AG04449 (cell line): ENCODE measurements around the gene CYFIP2.

Experiments
- CTCF ChIA-PET: fragments of 350-600 bp; formaldehyde crosslinking; extraction: SDS; loops from one replicate; lab custom pipeline; 2021; ENCODE audit warnings: antibody characterized with exemption; lab: Yijun Ruan, JAX
- POLR2A ChIA-PET: fragments of 400-600, 350-600 bp; formaldehyde crosslinking; extraction: SDS; loops from one replicate; lab custom pipeline; 2020; ENCODE audit warnings: antibody characterized with exemption, inconsistent platforms; lab: Yijun Ruan, JAX
- DNase-seq: peaks from one replicate; pipeline ENCODE4 v3.0.0-alpha.2; 2010; ENCODE audit warnings: low read depth, low spot score
- H3K4me3 ChIP-seq: 2 replicates; pipeline ENCODE4 v1.5.1; 2011; ENCODE audit warnings: low read depth, mild to moderate bottlenecking, control low read depth, low read length
- TF ChIP-seq, protein P1 (sequence below): IDR thresholded peaks from one replicate; pipeline ENCODE4 v1.5.1; 2011; ENCODE audit warnings: mild to moderate bottlenecking, moderate library complexity, low read length, control low read depth, inconsistent platforms; ENCODE audit not compliant: insufficient read depth; ENCODE audit errors: missing control alignments

The CYFIP2 gene

DNA sequence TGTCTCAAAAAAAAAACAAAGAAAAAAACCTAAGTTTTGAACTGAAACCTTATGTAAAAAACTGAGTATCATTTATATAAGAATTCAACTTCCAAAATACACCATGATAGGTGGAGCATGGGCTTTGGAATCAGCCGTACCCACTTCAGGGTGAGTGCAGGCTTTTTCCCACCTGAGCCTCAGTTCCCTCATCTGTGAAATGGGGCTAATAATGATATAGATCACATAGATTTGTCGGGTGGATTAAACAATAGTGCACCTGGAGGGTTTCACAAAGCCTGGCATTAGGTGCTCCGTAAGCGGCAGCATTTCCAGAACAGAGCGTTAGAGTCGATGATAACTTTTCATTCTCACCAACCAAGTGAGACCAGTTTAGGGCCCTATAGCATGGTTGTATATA, 91.9 kb downstream of the CYFIP2 start:
- POLR2A ChIA-PET, result no interaction called here
- CTCF ChIA-PET, result interaction anchor here (1.3 to 9.0 kb wide), 4 partner anchors 21 to 386 kb away, joined by 4 to 169 read pairs (median 34); partner anchors contain the start of gene LSM11
- TF ChIP-seq, protein P1, sequence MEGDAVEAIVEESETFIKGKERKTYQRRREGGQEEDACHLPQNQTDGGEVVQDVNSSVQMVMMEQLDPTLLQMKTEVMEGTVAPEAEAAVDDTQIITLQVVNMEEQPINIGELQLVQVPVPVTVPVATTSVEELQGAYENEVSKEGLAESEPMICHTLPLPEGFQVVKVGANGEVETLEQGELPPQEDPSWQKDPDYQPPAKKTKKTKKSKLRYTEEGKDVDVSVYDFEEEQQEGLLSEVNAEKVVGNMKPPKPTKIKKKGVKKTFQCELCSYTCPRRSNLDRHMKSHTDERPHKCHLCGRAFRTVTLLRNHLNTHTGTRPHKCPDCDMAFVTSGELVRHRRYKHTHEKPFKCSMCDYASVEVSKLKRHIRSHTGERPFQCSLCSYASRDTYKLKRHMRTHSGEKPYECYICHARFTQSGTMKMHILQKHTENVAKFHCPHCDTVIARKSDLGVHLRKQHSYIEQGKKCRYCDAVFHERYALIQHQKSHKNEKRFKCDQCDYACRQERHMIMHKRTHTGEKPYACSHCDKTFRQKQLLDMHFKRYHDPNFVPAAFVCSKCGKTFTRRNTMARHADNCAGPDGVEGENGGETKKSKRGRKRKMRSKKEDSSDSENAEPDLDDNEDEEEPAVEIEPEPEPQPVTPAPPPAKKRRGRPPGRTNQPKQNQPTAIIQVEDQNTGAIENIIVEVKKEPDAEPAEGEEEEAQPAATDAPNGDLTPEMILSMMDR, result no peak

DNA sequence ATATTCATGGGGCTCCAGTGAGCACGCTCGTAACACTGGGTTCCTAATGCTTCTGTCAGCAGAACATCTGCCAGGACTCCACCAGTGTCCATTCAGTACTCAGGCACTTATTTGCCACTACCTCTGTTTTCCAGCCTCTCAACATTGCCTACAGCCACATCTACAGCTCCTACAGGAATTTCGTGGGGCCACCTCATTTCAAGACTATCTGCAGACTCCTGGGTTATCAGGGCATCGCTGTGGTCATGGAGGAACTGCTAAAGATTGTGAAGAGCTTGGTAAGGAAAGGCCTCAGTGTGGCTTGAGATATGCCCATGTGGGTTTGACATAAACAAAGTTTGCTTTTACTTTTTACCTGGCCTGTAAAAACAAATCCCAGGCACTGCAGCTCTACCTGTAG, 92.9 kb downstream of the CYFIP2 start:
- ChIA-PET CTCF (interaction anchor here (1.1 to 9.0 kb wide), 8 partner anchors 11 to 1774 kb away, joined by 3 to 169 read pairs (median 11); partner anchors contain the start of gene LSM11), POLR2A (no interaction called here)
- no peak overlapping the region for H3K4me3 ChIP-seq
- no peak for DNase-seq
- TF ChIP-seq, protein P1, result no peak

More for the DNA sequence above, 91.9 kb downstream of the CYFIP2 start:
- no peak for DNase-seq
- H3K4me3 ChIP-seq, result no peak overlapping the region

DNA sequence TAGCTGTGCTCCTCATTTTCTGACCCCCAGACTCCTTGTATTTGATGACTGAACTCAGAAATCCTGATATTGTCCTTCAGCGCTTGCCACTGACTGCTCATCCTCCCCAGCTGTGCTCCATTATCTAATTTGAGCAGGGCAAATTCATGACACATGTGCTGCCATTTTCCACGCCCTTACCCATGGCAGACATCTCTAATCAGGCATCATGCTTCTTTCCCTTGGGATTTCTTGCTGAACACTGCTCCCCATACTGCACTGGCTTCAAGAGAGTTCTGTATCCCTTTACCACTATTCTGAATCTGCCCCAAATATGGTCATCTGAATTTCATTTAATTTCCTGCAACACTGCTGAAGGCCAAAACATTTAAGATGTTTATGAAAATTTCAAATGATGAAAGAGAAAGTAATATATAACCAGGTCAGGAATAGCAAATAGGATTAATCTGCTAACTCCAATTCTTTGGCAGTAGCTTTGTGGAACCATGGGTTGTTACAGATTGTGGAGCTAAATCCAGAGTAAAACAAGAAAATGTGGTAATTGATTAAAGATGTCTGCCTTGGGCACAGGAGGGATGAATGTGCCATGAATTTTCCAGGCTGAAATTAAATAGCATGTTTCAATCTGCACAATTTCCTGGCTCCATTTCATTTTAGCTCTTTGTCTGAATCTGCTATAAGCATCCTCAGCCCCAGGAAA, 93.6 kb downstream of the CYFIP2 start:
- no peak for DNase-seq
- CTCF ChIA-PET, result interaction anchor here (1.1 to 9.0 kb wide), 12 partner anchors 6 to 1773 kb away, joined by 3 to 169 read pairs (median 8); partner anchors contain the start of gene LSM11

DNA sequence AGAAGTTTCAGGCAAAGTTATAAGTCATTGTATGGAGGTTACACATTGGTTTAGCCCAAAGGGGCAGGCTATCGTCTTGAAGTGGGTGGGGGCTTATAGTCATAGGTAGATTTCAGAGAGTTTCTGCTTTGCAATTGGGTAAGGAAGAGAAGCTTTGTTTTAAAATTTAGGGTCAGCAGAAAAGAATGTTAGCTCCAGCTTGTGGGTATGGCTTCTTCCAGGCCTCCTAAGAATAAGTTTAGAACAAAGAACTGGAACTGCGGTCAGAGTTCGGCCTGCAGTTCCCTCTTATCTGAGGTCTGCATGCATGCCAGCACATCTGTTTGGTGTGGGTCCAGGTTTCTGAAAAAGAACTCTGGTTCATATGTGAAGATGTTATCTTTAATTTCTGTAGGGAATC, 96.1 kb downstream of the CYFIP2 start:
- ChIA-PET POLR2A (interaction anchor here (1.4 kb wide), 1 partner anchor 154 kb away, joined by 3 read pairs; no protein-coding TSS in a partner anchor), CTCF (interaction anchor here (1.0 to 9.0 kb wide), 11 partner anchors 9 to 386 kb away, joined by 3 to 169 read pairs (median 5); partner anchors contain the start of gene LSM11)
- no peak overlapping the region for H3K4me3 ChIP-seq
- no peak for DNase-seq
- TF ChIP-seq, protein P1, result no peak

More for the DNA sequence above, 93.6 kb downstream of the CYFIP2 start:
- no peak overlapping the region for H3K4me3 ChIP-seq
- POLR2A ChIA-PET, result no interaction called here
- TF ChIP-seq, protein P1, result no peak

DNA sequence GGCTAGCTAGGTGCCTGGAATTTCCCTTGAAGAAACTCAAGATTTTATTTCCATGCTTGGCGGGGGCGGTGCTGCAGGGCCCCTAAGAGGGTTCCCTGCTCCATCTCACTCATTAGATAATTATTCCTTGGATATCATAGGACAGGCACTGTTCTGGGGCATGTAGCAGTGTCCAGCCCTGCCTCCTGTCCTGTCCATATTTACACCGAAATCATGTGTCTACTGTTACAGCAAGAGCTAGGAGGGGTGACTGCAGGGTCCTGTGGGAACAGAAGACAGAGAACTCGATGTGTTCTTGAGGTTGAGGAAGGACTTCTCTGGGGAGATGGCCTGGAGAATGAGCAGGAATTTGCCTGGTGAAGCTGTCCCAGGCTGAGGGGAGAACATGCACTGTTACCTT, 96.6 kb downstream of the CYFIP2 start:
- POLR2A ChIA-PET, result interaction anchor here (1.4 kb wide), 1 partner anchor 154 kb away, joined by 3 read pairs; no protein-coding TSS in a partner anchor

DNA sequence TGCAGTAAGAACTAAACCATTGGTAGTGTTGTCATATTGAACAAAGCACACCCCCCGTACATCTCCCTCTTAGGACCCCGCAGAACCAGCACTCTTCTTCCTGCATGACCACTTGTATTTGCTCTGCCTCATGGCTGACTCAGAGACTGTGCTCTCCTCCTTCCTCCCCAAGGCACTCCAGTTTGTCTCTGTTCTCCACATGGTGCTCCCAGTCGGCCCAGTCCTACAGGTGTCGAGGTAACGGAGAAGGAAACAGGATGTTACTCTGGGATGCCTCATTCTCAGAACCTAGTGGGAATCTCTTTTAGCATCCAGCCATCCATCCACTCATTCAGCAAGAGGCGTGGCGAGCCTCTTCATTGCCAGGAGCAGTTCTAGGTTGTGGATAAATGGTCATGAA, 97.1 kb downstream of the CYFIP2 start:
- TF ChIP-seq, protein P1, result no peak
- ChIA-PET CTCF (interaction anchor here (1.0 to 9.0 kb wide), 10 partner anchors 9 to 380 kb away, joined by 3 to 169 read pairs (median 8); partner anchors contain the start of gene LSM11), POLR2A (no interaction called here)
- no peak for DNase-seq
- no peak overlapping the region for H3K4me3 ChIP-seq

More for the DNA sequence above, 96.6 kb downstream of the CYFIP2 start:
- H3K4me3 ChIP-seq, result no peak overlapping the region
- CTCF ChIA-PET, result interaction anchor here (1.0 to 9.0 kb wide), 12 partner anchors 9 to 386 kb away, joined by 3 to 169 read pairs (median 4); partner anchors contain the start of gene LSM11
- DNase-seq, result no peak
- TF ChIP-seq, protein P1, result no peak
